H9 (cell line): Measurements from ENCODE around the gene PNPLA7. TPM values are rescaled to one million over a fixed set of nuclear protein-coding genes. Genes with fewer than 3 reads are reported as not detected.

Experiments
- DNase-seq: peaks from one replicate; pipeline ENCODE4 v3.0.0-alpha.2; 2017
- H2AFZ ChIP-seq: one replicate; pipeline ENCODE4 v1.6.1; 2013; ENCODE audit warnings: mild to moderate bottlenecking, low read length, control low read depth, moderate library complexity
- H2AK5ac ChIP-seq: 2 replicates; pipeline ENCODE4 v1.6.1; 2013; ENCODE audit warnings: low read length, control low read depth, mixed read lengths; ENCODE audit not compliant: insufficient read length
- H2BK120ac ChIP-seq: one replicate; pipeline ENCODE4 v1.6.1; 2013; ENCODE audit warnings: low read depth, mild to moderate bottlenecking, low read length, control low read depth, inconsistent platforms; ENCODE audit not compliant: poor library complexity, severe bottlenecking
- H2BK12ac ChIP-seq: 2 replicates; pipeline ENCODE4 v1.6.1; 2013; ENCODE audit warnings: low read length, control low read depth, mixed read lengths, low read depth; ENCODE audit not compliant: insufficient read length
- H2BK15ac ChIP-seq: 2 replicates; pipeline ENCODE4 v1.6.1; 2013; ENCODE audit warnings: low read depth, low read length, control low read depth
- H2BK20ac ChIP-seq: one replicate; pipeline ENCODE4 v1.6.1; 2013; ENCODE audit warnings: low read depth, mild to moderate bottlenecking, low read length, control low read depth, inconsistent platforms; ENCODE audit not compliant: poor library complexity, severe bottlenecking
- H2BK5ac ChIP-seq: 2 replicates; pipeline ENCODE4 v1.6.1; 2013; ENCODE audit warnings: low read length, control low read depth, mixed read lengths; ENCODE audit not compliant: insufficient read length
- H3K14ac ChIP-seq: 2 replicates; pipeline ENCODE4 v1.6.1; 2013; ENCODE audit warnings: low read length, control low read depth; ENCODE audit not compliant: insufficient read depth
- H3K18ac ChIP-seq: 2 replicates; pipeline ENCODE4 v1.6.1; 2013; ENCODE audit warnings: low read depth, mild to moderate bottlenecking, mixed read lengths, low read length, control low read depth; ENCODE audit not compliant: insufficient read length
- H3K23ac ChIP-seq: 2 replicates; pipeline ENCODE4 v1.6.1; 2013; ENCODE audit warnings: low read length, control low read depth, mixed read lengths, low read depth; ENCODE audit not compliant: insufficient read length
- H3K23me2 ChIP-seq: 2 replicates; pipeline ENCODE4 v1.6.1; 2013; ENCODE audit warnings: low read depth, mild to moderate bottlenecking, mixed read lengths, low read length, control low read depth; ENCODE audit not compliant: insufficient read length, poor library complexity, severe bottlenecking
- H3K27ac ChIP-seq: 2 replicates; pipeline ENCODE4 v1.5.1; 2013; ENCODE audit warnings: low read length, control low read depth, mixed read lengths, low read depth; ENCODE audit not compliant: insufficient read length
- H3K27me3 ChIP-seq: 2 replicates; pipeline ENCODE4 v1.6.1; 2013; ENCODE audit warnings: low read length, control low read depth, inconsistent platforms; ENCODE audit not compliant: insufficient read depth
- H3K4ac ChIP-seq: 2 replicates; pipeline ENCODE4 v1.6.1; 2013; ENCODE audit warnings: low read depth, mild to moderate bottlenecking, control low read depth, inconsistent platforms, low read length, moderate library complexity
- H3K4me1 ChIP-seq: 2 replicates; pipeline ENCODE4 v1.6.1; 2013; ENCODE audit warnings: low read length, control low read depth, inconsistent platforms; ENCODE audit not compliant: insufficient read depth
- H3K4me2 ChIP-seq: 2 replicates; pipeline ENCODE4 v1.6.1; 2013; ENCODE audit warnings: low read length, control low read depth, mixed read lengths; ENCODE audit not compliant: insufficient read length, insufficient read depth
- H3K56ac ChIP-seq: 2 replicates; pipeline ENCODE4 v1.6.1; 2013; ENCODE audit warnings: low read depth, mild to moderate bottlenecking, mixed read lengths, low read length, control low read depth; ENCODE audit not compliant: insufficient read length
- H3K79me1 ChIP-seq: 2 replicates; pipeline ENCODE4 v1.6.1; 2013; ENCODE audit warnings: low read depth, mild to moderate bottlenecking, moderate library complexity, low read length, control low read depth, inconsistent platforms; ENCODE audit not compliant: insufficient read depth, poor library complexity, severe bottlenecking
- H3K79me2 ChIP-seq: 2 replicates; pipeline ENCODE4 v1.6.1; 2013; ENCODE audit warnings: low read length, control low read depth, inconsistent platforms; ENCODE audit not compliant: insufficient read depth
- H3K9ac ChIP-seq: 2 replicates; pipeline ENCODE4 v1.6.1; 2013; ENCODE audit warnings: low read length, control low read depth, mixed read lengths; ENCODE audit not compliant: insufficient read length; ENCODE audit errors: extremely low read depth
- H3K9me3 ChIP-seq: one replicate; pipeline ENCODE4 v1.6.1; 2013; ENCODE audit warnings: low read depth, low read length, inconsistent platforms; ENCODE audit not compliant: control insufficient read depth
- H3T11ph ChIP-seq: one replicate; pipeline ENCODE4 v1.6.1; 2013; ENCODE audit warnings: mild to moderate bottlenecking, low read length, control low read depth, inconsistent platforms
- H4K20me1 ChIP-seq: one replicate; pipeline ENCODE4 v1.6.1; 2013; ENCODE audit not compliant: control insufficient read depth, insufficient read length, insufficient read depth
- H4K5ac ChIP-seq: 2 replicates; pipeline ENCODE4 v1.6.1; 2013; ENCODE audit warnings: low read depth, mild to moderate bottlenecking, mixed read lengths, low read length, control low read depth; ENCODE audit not compliant: insufficient read length
- H4K8ac ChIP-seq: replicated peaks from 2 replicates; pipeline ENCODE4 v1.6.1; 2013; ENCODE audit warnings: low read length, control low read depth, mixed read lengths, low read depth; ENCODE audit not compliant: insufficient read length
- H4K91ac ChIP-seq: 2 replicates; pipeline ENCODE4 v1.6.1; 2013; ENCODE audit warnings: low read depth, mild to moderate bottlenecking, moderate library complexity, mixed read lengths, low read length, control low read depth; ENCODE audit not compliant: insufficient read length
- H3K27ac Mint-ChIP-seq, 3 experiments: 2 replicates in 2 of 3; 3 replicates in 1 of 3; pipeline ENCODE4 v1.8.0; 2020 to 2021; ENCODE audit warnings: mixed read lengths in 3 of 3, mild to moderate bottlenecking in 1 of 3, moderate library complexity in 1 of 3
- H3K27me3 Mint-ChIP-seq: 2 replicates; pipeline ENCODE4 v1.8.0; 2021; ENCODE audit warnings: low read depth, mild to moderate bottlenecking, moderate library complexity, mixed read lengths
- H3K36me3 Mint-ChIP-seq, 3 experiments: 2 replicates in 2 of 3; 3 replicates in 1 of 3; pipeline ENCODE4 v1.8.0; 2020 to 2021; ENCODE audit warnings: low read depth in 3 of 3, mixed read lengths in 3 of 3; ENCODE audit not compliant: insufficient read depth in 1 of 3
- H3K4me1 Mint-ChIP-seq, 2 experiments: 2 replicates each; pipeline ENCODE4 v1.8.0; 2020; ENCODE audit warnings: mixed read lengths in 2 of 2
- H3K4me3 Mint-ChIP-seq, 2 experiments: 2 replicates in 1 of 2; 3 replicates in 1 of 2; pipeline ENCODE4 v1.8.0; 2020 to 2021; ENCODE audit warnings: mild to moderate bottlenecking in 2 of 2, mixed read lengths in 2 of 2, moderate library complexity in 1 of 2
- H3K9me3 Mint-ChIP-seq, 2 experiments: 2 replicates in 1 of 2; 3 replicates in 1 of 2; pipeline ENCODE4 v1.8.0; 2020; ENCODE audit warnings: mild to moderate bottlenecking in 2 of 2, mixed read lengths in 2 of 2, moderate library complexity in 1 of 2
- WGBS: extraction: QIAGEN DNeasy Blood & Tissue Kit; methylation state at CpG from one replicate; pipeline ENCODE4 v1.1.7; 2013; ENCODE audit warnings: missing lambda C conversion rate, low lambda C conversion rate, mixed read lengths; ENCODE audit not compliant: insufficient read length; ENCODE audit errors: extremely low coverage; 5-methylcytosine and 5-hydroxymethylcytosine counted together
- total RNA-seq: library from RNA; stranded (reverse); gene quantifications from 2 replicates; pipeline ENCODE4 v1.2.1, GENCODE V29; 2021
- TF ChIP-seq, protein P1 (sequence below): fragments of 200-600 bp; sonication (generic); conservative IDR thresholded peaks from 3 replicates; pipeline ENCODE4 v1.8.0; 2021; ENCODE audit warnings: antibody characterized with exemption, mild to moderate bottlenecking

Gene PNPLA7
- total RNA-seq, 1 experiment from 2014 or later = 1.8 TPM

DNA sequence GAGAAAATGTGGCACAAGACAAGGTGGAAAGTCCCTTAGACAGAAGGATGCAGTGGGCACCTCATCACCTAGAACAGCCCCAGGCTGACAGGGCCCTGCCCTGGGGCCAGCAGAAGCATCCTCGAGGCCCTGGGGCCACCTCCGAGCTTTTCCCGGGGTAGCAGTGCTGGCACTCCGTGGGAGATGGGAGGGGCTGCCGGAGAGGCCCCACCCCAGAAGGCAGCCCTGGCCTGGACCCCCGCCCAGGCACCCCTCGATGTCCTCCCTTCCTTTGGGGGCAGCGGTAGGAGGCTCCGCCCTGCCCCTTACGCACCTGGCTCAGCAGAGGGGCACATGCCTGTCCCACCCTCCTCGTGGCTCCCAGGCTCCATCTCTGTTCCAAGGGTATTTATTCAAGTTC, 73.3 kb downstream of the PNPLA7 start:
- Histone ChIP-seq H2BK12ac (no peak overlapping the region), H3K79me1 (no peaks in the 10 kb centered on the region), H4K91ac (no peak overlapping the region), H3K4me2 (no peak overlapping the region), H2BK120ac (no peak overlapping the region), H3K79me2 (no peaks in the 10 kb centered on the region), H3K14ac (no peak overlapping the region), H3K9ac (no peak overlapping the region), H4K5ac (no peak overlapping the region), H4K20me1 (no peaks in the 10 kb centered on the region), H3K23ac (no peak overlapping the region), H3K27ac (no peak overlapping the region), H2AFZ (no peak overlapping the region), H2BK5ac (no peak overlapping the region), H3K18ac (no peak overlapping the region), H3K27me3 (no peaks in the 10 kb centered on the region), H3T11ph (no peak overlapping the region), H3K9me3 (peaks cover 3% of the 10 kb centered on the region), H4K8ac (no peak overlapping the region), H2BK15ac (no peak overlapping the region), H3K4me1 (no peaks in the 10 kb centered on the region), H3K56ac (no peak overlapping the region), H2BK20ac (no peak overlapping the region), H3K4ac (no peak overlapping the region), H3K23me2 (no peaks in the 10 kb centered on the region), H2AK5ac (no peak overlapping the region)
- peaks cover 0 to 14% (median 6%) of the 10 kb centered on the region in 3 experiments; a peak in 5 of 7 replicates for H3K36me3 Mint-ChIP-seq
- H3K4me1 Mint-ChIP-seq = peaks cover 4 to 5% of the 10 kb centered on the region in 2 experiments; a peak in 3 of 4 replicates
- H3K4me3 Mint-ChIP-seq = peak overlapping the region in 1 of 2 experiments; percentile 50; a peak in 1 of 5 replicates
- H3K27ac Mint-ChIP-seq = 0 out of 7 replicates have a peak overlapping the region, but pooled peaks of 1 of the 3 experiments have one; percentile 40
- H3K9me3 Mint-ChIP-seq = peaks cover 28% of the 10 kb centered on the region in 2 experiments
- TF ChIP-seq, protein P1, sequence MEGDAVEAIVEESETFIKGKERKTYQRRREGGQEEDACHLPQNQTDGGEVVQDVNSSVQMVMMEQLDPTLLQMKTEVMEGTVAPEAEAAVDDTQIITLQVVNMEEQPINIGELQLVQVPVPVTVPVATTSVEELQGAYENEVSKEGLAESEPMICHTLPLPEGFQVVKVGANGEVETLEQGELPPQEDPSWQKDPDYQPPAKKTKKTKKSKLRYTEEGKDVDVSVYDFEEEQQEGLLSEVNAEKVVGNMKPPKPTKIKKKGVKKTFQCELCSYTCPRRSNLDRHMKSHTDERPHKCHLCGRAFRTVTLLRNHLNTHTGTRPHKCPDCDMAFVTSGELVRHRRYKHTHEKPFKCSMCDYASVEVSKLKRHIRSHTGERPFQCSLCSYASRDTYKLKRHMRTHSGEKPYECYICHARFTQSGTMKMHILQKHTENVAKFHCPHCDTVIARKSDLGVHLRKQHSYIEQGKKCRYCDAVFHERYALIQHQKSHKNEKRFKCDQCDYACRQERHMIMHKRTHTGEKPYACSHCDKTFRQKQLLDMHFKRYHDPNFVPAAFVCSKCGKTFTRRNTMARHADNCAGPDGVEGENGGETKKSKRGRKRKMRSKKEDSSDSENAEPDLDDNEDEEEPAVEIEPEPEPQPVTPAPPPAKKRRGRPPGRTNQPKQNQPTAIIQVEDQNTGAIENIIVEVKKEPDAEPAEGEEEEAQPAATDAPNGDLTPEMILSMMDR = no peak
- H3K27me3 Mint-ChIP-seq = peaks cover 21% of the 10 kb centered on the region
- WGBS = no CpG with 5 or more reads among the region's 11 CpGs
- DNase-seq = no peak
